GM21381 (cell line): ENCODE measurements around the gene FRMD4A.
"Not testable (repeated sequence)": the region's sequence is repeated elsewhere in the genome, so short reads cannot be mapped to it uniquely, and the experiment has no call there.

Experiments used
- ATAC-seq: cut with Tn5 transposase; IDR thresholded peaks from one replicate; pipeline ENCODE4 v1.9.1; 2021; ENCODE audit warnings: mild to moderate bottlenecking, moderate library complexity; ENCODE audit not compliant: unreplicated experiment

The FRMD4A gene

GRCh38 chr10:13774303-13774893 is 556.3 kb downstream of the FRMD4A start:
- no peak for ATAC-seq

GRCh38 chr10:13773496-13774170 is 557.1 kb downstream of the FRMD4A start:
- no peak for ATAC-seq

DNA sequence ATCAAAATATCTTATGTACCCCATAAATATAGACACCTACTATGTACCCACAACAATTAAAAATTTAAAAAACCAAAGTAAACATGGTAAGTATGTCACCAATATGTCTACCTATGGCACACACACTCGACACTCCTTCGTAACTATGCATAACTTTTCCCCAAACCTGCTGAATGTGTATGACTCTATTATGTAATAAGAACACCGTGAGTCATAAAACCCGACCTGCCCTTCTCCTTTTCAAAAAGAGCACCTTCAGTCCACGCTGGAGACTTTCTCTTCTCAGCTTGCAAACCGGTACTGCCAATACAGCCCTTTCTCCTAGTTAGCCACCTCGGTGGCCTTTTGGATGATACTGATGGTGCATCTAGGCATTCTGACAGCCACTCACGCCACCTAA is 557.7 kb downstream of the FRMD4A start:
- no peak for ATAC-seq

- ATAC-seq = no peak
Observed at GRCh38 chr10:13771992-13772391, 558.7 kb downstream of the FRMD4A start.

DNA sequence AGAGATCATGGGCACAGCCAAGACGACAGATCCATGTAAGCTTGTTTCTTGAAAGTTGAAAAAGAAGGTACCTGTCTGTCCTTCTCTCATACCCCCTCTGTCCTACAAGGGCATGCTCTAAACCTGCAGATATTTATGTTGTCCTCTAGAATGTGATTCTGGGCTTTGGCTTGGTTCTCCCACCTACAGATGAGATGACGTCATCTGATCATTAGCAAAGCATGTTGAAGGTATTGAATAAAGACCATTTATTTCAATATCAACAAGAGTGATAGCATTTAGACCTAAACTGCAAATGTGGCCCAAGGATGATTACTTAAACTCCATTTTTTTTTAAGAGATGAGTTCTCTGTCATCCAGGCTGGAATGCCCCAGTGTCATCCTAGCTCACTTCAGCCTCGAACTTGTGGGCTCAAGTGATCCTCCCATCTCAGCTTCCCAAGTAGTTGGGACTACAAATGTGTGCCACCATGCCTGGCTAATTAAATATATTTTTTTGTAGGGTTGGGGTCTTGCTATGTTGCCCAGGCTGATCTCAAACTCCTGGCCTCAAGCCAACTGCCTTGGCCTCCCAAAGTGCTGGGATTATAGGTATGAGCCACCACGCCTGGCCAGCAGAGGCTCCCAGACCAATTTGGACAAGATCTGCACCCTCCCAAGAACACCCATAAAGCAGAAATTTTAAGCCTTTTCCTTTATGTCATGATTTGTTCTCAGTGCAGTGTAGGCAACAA is 559.8 kb downstream of the FRMD4A start:
- ATAC-seq = no peak

DNA sequence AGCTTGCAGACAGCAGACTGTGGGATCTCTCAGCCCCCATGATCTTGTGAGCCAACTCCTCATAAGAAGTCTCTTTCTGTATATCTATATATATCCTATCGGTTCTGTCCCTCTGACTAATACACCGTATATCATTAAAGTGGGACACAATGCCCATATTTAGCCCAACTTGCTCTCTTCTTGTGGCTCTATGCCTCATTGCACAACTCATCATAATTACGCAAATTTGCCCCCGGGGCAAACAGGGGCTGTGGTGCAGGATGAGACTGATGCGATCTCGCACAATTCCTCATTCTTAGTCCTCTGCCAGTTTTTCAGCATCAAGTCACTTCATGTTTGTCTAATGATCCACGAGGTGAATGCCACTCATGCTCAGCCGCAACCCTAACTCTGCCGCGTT is 560.8 kb downstream of the FRMD4A start:
- no peak for ATAC-seq

GRCh38 chr10:13767676-13768178 is 563.0 kb downstream of the FRMD4A start:
- no peak for ATAC-seq

DNA sequence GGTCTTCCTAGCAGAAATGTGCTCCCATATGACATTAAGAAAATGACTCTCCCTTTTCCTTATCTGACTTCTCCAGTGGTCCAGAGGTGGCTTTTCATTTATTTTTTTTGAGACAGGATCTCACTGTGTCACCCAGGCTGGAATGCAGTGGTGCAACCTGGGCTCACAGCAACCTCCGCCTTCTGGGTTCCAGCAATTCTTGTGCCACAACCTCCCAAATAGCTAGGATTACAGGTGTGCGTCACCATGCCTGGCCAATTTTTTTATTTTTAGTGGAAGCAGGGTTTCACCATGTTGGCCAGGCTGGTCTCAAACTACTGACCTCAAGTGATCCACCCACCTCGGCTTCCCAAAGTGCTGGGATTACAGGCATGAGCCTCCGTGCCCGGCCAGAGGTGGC is 563.6 kb downstream of the FRMD4A start:
- ATAC-seq = not testable (repeated sequence)

DNA sequence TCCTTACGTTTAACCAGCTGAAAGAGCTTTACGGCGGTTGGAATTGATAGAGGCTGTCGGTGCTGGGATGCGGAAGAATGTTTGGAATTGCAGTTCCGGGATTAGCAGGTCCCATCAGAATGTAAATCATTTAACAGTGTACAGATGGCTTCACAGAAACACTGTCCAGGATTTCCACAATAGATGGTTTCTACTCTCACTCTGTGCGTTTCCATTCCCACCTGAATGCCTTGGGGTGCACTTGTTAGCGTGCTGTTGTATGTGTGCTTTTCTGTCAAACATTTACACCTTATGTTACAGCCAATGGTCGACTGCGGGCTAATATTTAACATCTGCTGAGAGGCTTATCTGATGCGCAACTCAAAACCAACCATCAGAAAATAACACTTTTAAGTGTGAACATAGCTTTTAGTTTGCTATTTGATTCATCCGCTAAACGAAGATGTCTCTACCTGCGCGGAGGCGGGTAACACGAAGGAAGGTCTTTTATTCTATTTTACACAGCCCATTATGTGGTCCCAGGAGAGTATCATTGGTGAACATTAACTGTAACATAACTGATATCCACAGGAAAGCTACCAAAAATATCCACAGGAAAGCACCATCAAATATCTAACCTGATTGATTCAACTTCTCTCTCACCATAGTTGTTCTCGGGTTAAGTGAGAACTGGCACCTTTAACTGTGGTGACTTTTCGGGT is 564.9 kb downstream of the FRMD4A start:
- ATAC-seq = peak; percentile 73

GRCh38 chr10:13761490-13762091 is 569.1 kb downstream of the FRMD4A start:
- no peak for ATAC-seq

GRCh38 chr10:13759168-13759567 is 571.6 kb downstream of the FRMD4A start:
- ATAC-seq = no peak

GRCh38 chr10:13758756-13759155 is 572.0 kb downstream of the FRMD4A start:
- ATAC-seq = no peak

DNA sequence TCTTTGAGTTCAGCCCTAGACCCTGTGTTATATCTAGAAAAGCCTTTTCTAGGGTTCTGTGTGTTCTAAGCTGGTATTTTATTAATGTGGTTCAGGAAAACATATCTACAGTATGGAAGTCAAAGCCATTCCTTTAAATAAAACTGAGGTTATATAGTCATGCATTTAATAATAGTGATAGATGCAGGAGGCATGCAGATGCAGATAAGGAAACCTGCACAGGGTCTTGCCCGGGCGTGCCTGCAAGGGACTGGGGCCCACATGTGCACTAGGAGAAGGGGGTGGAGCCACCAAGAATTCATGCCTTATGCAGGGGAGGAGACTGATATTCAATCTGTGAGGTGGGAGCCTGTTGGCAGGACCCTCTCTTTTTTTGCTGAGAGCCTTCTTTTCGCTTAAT is 572.4 kb downstream of the FRMD4A start:
- ATAC-seq = no peak

DNA sequence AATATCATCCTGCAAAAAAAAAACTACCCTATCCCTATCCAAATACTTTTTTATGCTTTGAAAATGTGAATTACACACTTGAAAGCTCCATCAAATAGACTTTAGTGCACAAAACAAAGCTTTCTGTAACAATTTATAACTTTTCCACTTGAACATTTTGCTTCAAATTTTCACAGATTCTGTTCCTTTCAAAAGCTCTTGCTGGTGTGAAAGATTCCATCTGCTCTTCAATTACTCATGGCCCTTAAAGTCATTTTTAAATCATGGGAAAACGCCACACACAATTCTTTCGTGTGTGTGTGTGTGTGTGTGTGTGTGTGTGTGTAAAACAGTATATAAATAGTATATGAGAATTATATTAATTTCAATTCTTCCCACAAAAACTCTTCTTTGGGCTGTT is 576.4 kb downstream of the FRMD4A start:
- ATAC-seq = no peak

DNA sequence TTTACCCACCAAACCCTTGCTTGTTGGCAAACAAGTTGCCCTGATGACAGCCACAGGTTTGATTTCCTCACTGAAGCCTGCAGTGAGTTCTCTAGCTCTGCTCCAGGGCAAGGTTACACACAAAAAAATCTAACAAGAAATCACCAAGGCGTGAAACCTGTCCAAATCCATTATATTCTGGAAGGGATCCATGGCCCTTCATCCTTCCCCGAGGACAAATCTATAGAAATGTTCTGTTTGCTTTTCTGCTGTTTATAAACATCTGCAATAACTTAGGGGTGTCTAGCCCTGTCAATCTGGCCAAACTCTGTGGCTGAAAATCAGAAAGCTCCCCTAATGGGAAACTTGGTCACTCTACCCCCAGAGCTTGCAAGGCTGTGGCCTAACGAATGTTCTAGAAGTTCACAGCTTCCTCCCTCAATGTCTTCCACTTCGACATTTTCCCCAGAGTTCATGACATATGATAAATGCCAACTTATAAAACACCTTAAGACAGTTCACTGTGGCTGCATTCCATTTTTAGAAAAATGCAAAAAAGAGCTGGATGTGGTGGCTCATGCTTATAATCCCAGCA is 579.4 kb downstream of the FRMD4A start:
- ATAC-seq = no peak

GRCh38 chr10:13750299-13751190 is 580.2 kb downstream of the FRMD4A start:
- no peak for ATAC-seq

GRCh38 chr10:13745271-13745670 is 585.5 kb downstream of the FRMD4A start:
- ATAC-seq = no peak

DNA sequence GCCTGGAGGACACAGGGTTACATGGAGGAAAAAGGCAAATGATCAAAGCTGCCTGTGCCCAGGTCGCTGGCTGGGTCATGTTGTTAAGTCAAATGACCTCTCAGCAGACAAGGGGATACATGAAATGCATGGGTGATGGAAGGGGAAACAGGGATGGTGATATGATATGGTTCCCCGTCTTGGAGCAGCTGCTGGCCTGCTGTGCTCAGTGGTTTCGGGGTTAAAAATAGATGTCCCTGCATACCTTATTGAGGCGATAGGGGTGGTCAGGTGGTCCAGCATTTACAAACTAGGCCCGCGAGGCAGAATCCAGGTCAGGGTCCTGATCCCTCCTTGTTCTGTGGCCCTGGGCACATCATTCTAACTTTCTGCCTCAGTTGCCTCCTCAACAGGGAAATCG is 586.8 kb downstream of the FRMD4A start:
- no peak for ATAC-seq

DNA sequence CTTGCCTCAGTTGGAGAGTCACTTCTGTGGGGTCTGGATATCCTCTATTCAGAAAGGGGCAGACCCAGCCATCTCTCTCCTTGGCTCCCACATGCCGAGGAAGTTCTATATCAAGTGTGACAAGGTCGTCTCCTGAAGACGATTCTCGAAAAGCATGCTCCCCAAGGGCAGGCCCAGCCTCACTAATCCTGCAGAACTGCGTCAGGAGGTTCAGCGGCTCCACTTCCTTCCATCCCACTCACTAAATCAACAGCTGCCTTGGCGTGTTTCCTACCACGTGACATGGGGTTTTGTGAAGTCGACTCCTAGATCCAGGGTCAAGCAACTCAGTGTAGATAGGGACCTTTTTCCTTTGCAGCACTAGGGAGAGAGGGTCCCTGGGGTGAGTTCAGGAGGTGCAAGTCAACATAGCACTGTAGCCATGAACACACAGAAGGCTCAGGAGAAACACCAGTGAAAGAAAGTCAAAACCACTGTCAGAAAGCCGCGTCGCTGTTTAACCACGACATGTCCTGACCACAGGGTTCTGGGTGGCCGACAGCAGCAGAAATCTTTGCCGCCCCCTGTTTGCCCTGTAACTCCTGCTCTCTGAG is 587.5 kb downstream of the FRMD4A start:
- peak; percentile 45 for ATAC-seq
